ENCODE results near the gene TRIM46.

Gene TRIM46

DNA sequence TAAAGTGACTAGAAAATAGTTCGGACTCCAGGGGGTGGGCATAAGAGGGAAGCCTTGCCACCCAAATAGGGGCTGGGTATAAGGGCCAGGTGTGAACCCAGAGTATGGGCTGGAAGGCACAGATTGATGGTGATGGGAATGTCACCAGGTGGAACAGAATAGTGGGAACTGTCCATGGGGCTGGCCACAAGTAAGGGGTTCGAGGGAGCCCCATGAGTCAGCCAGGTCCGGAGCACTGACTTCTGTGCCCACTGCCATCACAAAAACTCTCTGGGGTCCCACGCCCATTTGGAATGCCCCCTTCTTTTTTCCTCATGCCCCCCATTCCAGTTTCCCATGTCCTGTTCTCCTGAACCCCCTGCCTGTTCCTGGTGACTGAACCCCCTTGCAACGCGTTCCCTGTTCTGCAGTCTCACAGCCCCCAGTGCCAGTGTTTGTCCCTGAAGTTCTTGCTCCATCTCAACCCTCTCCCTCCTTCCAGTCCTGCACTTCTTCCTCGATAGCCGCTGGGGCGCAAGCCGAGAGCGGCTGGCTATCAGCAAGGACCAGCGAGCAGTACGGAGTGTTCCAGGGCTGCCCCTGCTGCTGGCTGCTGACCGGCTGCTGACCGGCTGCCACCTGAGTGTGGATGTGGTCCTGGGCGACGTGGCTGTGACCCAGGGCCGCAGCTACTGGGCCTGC, 7.9 kb downstream of the TRIM46 start:
- TF ChIP-seq SUZ12 (IDR thresholded peaks at IDR 0.05) (no peak), BHLHE40 (IDR thresholded peaks at IDR 0.05; ENCODE audit: borderline replicate concordance) (no peak), FOXK2 (IDR thresholded peaks at IDR 0.05) (no peak), L3MBTL2 (conservative IDR thresholded peaks at IDR 0.05) (no peak), NFRKB (IDR thresholded peaks at IDR 0.05) (no peak), FOXA1 (IDR thresholded peaks at IDR 0.05) (no peak), ZNF384 (IDR thresholded peaks at IDR 0.05) (no peak), CTBP1 (IDR thresholded peaks at IDR 0.05; ENCODE audit: borderline replicate concordance) (no peak), ARNT (IDR thresholded peaks at IDR 0.05) (no peak), ELF4 (IDR thresholded peaks at IDR 0.05) (no peak), TARDBP (IDR thresholded peaks at IDR 0.05) (no peak), HDGF (IDR thresholded peaks at IDR 0.05; ENCODE audit: borderline replicate concordance) (no peak), SP1 (IDR thresholded peaks at IDR 0.05) (no peak), LEF1 (IDR thresholded peaks at IDR 0.05; ENCODE audit: borderline replicate concordance) (no peak), FOXM1 (IDR thresholded peaks at IDR 0.05; ENCODE audit: borderline replicate concordance) (no peak)
- TF ChIP-seq, protein P1, sequence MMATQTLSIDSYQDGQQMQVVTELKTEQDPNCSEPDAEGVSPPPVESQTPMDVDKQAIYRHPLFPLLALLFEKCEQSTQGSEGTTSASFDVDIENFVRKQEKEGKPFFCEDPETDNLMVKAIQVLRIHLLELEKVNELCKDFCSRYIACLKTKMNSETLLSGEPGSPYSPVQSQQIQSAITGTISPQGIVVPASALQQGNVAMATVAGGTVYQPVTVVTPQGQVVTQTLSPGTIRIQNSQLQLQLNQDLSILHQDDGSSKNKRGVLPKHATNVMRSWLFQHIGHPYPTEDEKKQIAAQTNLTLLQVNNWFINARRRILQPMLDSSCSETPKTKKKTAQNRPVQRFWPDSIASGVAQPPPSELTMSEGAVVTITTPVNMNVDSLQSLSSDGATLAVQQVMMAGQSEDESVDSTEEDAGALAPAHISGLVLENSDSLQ (IDR thresholded peaks at IDR 0.05): no peak
- POLR2A ChIA-PET: interaction anchor here (1.0 kb wide), 1 partner anchor 12 kb away, joined by 4 read pairs; no protein-coding TSS in a partner anchor
- no peak for DNase-seq (ENCODE audit: extremely low spot score)
- CTCF ChIA-PET: interaction anchor here (0.6 kb wide), 1 partner anchor 120 kb away, joined by 3 read pairs; no protein-coding TSS in a partner anchor

DNA sequence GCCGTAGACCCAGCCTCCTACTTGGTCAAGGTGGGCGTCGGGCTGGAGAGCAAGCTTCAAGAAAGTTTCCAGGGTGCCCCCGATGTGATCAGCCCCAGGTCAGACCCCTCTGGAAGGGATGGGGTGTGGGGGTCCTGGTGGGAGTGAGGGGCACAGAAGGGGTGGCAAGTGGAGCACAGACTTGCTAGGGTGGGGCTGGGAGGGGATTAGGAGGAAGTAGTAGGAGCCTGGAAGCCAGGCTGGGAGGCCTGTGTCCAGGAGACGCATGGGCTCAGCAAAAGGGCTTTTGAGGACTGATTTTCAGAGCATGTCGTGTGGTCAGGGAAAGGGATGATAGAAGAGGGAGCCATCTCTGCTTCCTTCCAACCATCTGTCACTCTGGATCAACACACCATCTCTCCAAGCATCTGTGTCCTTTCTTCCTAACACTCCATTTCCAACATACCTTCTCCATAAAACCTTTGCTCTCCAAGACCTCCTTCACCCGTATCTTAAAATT, 8.5 kb downstream of the TRIM46 start:
- no peak for DNase-seq (ENCODE audit: extremely low spot score)
- TF ChIP-seq NFRKB (IDR thresholded peaks at IDR 0.05): no peak
- TF ChIP-seq ZNF384 (IDR thresholded peaks at IDR 0.05): no peak
- no peak for TF ChIP-seq FOXK2 (IDR thresholded peaks at IDR 0.05)
- no peak for TF ChIP-seq HDGF (IDR thresholded peaks at IDR 0.05; ENCODE audit: borderline replicate concordance)
- no peak for TF ChIP-seq L3MBTL2 (conservative IDR thresholded peaks at IDR 0.05)
- no peak for TF ChIP-seq ELF4 (IDR thresholded peaks at IDR 0.05)
- no peak for TF ChIP-seq FOXA1 (IDR thresholded peaks at IDR 0.05)
- no peak for TF ChIP-seq ARNT (IDR thresholded peaks at IDR 0.05)
- TF ChIP-seq FOXM1 (IDR thresholded peaks at IDR 0.05; ENCODE audit: borderline replicate concordance): no peak
- no peak for TF ChIP-seq CTBP1 (IDR thresholded peaks at IDR 0.05; ENCODE audit: borderline replicate concordance)
- TF ChIP-seq, protein P1 (IDR thresholded peaks at IDR 0.05): no peak
- no peak for TF ChIP-seq TARDBP (IDR thresholded peaks at IDR 0.05)
- no peak for TF ChIP-seq SP1 (IDR thresholded peaks at IDR 0.05)
- no peak for TF ChIP-seq LEF1 (IDR thresholded peaks at IDR 0.05; ENCODE audit: borderline replicate concordance)
- TF ChIP-seq BHLHE40 (IDR thresholded peaks at IDR 0.05; ENCODE audit: borderline replicate concordance): no peak
- ChIA-PET POLR2A (no interaction called here), CTCF (interaction anchor here (0.6 kb wide), 1 partner anchor 120 kb away, joined by 3 read pairs; no protein-coding TSS in a partner anchor)

DNA sequence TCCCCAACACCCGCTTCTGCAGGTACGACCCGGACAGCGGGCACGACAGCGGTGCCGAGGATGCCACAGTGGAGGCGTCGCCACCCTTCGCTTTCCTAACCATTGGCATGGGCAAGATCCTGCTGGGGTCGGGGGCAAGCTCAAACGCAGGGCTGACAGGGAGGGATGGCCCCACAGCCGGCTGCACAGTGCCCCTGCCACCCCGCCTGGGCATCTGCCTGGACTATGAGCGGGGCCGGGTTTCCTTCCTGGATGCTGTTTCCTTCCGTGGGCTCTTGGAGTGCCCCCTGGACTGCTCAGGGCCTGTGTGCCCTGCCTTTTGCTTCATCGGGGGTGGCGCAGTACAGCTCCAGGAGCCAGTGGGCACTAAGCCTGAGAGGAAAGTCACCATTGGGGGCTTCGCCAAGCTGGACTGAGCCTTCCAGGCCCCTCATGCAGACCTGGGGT, 10.1 kb downstream of the TRIM46 start:
- no peak for DNase-seq (ENCODE audit: extremely low spot score)
- TF ChIP-seq NFRKB (IDR thresholded peaks at IDR 0.05) (no peak), ELF4 (IDR thresholded peaks at IDR 0.05) (no peak), SUZ12 (IDR thresholded peaks at IDR 0.05) (no peak), LEF1 (IDR thresholded peaks at IDR 0.05; ENCODE audit: borderline replicate concordance) (no peak), FOXM1 (IDR thresholded peaks at IDR 0.05; ENCODE audit: borderline replicate concordance) (no peak), L3MBTL2 (conservative IDR thresholded peaks at IDR 0.05) (no peak), ARNT (IDR thresholded peaks at IDR 0.05) (no peak), FOXA1 (IDR thresholded peaks at IDR 0.05) (no peak), FOXK2 (IDR thresholded peaks at IDR 0.05) (no peak), CTBP1 (IDR thresholded peaks at IDR 0.05; ENCODE audit: borderline replicate concordance) (no peak), BHLHE40 (IDR thresholded peaks at IDR 0.05; ENCODE audit: borderline replicate concordance) (no peak), SP1 (IDR thresholded peaks at IDR 0.05) (no peak), ZNF384 (IDR thresholded peaks at IDR 0.05) (no peak), TARDBP (IDR thresholded peaks at IDR 0.05) (no peak), HDGF (IDR thresholded peaks at IDR 0.05; ENCODE audit: borderline replicate concordance) (no peak)
- TF ChIP-seq, protein P1 (IDR thresholded peaks at IDR 0.05): no peak
- ChIA-PET POLR2A (interaction anchor here (0.9 to 1.3 kb wide), 2 partner anchors 10 to 11 kb away, joined by 8 to 11 read pairs; partner anchors contain the start of gene KRTCAP2), CTCF (interaction anchor here (1.0 to 1.9 kb wide), 2 partner anchors 10 to 11 kb away, joined by 3 to 7 read pairs; partner anchors contain the start of gene KRTCAP2)

DNA sequence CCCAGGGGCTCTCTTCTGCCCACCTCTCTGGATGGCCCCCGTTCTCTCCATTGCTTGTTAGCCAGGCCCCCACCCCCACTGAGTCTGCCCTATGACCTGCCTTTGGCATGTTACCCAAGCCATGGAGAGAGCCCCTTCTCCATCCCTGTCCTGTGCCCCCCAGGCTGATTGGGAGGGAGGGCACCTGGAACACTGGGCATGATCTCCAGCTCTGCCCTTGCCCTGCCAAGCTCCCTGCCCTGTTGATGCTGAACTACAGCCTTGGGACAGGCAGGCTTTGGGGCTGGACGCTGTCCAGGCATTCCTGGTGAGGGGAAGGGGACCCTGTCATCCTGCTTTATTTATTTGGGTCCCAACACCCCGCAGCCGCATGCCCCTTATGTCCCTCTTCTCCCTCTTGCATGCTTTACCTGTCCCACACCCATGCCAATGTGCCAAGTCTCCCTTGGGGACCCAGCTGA, 10.7 kb downstream of the TRIM46 start:
- no peak for DNase-seq (ENCODE audit: extremely low spot score)
- TF ChIP-seq L3MBTL2 (conservative IDR thresholded peaks at IDR 0.05) (no peak), FOXM1 (IDR thresholded peaks at IDR 0.05; ENCODE audit: borderline replicate concordance) (no peak), FOXK2 (IDR thresholded peaks at IDR 0.05) (no peak), HDGF (IDR thresholded peaks at IDR 0.05; ENCODE audit: borderline replicate concordance) (no peak), ZNF384 (IDR thresholded peaks at IDR 0.05) (no peak), LEF1 (IDR thresholded peaks at IDR 0.05; ENCODE audit: borderline replicate concordance) (no peak), TARDBP (IDR thresholded peaks at IDR 0.05) (no peak), SUZ12 (IDR thresholded peaks at IDR 0.05) (no peak), ELF4 (IDR thresholded peaks at IDR 0.05) (no peak), BHLHE40 (IDR thresholded peaks at IDR 0.05; ENCODE audit: borderline replicate concordance) (no peak), CTBP1 (IDR thresholded peaks at IDR 0.05; ENCODE audit: borderline replicate concordance) (no peak), NFRKB (IDR thresholded peaks at IDR 0.05) (no peak), FOXA1 (IDR thresholded peaks at IDR 0.05) (no peak), ARNT (IDR thresholded peaks at IDR 0.05) (no peak), SP1 (IDR thresholded peaks at IDR 0.05) (no peak)
- TF ChIP-seq, protein P1 (IDR thresholded peaks at IDR 0.05): no peak
- CTCF ChIA-PET: interaction anchor here (1.0 to 1.9 kb wide), 2 partner anchors 9 to 11 kb away, joined by 3 to 7 read pairs; partner anchors contain the start of gene KRTCAP2
- POLR2A ChIA-PET: interaction anchor here (1.3 kb wide), 2 partner anchors 9 to 10 kb away, joined by 7 to 11 read pairs; no protein-coding TSS in a partner anchor
